ENCODE data around the gene HOXB5. TPM values are rescaled to one million over a fixed set of nuclear protein-coding genes. Genes with fewer than 3 reads are reported as not detected.

HOXB5 gene
- total RNA-seq, 1 donor from 2014 or later, result not detected

- H3K4me1 ChIP-seq (ENCODE audit: control insufficient read depth in 3 of 3, insufficient read depth in 3 of 3, low read length in 3 of 3), result peaks cover 4 to 44% (median 5%) of the 10 kb centered on the region in 3 donors
- peak overlapping the region; percentile 72 to 91 (median 75) for H3K4me3 ChIP-seq (ENCODE audit: low read length in 3 of 3)
- H3K9ac ChIP-seq (ENCODE audit: low read depth in 1 of 3, low read length in 3 of 3), result peak overlapping the region in 2 of 3 donors; percentile 53 to 87
- H3K27ac ChIP-seq (ENCODE audit: low read depth, low read length), result peak overlapping the region; percentile 43
- H3K36me3 ChIP-seq (ENCODE audit: control insufficient read depth in 3 of 3, insufficient read depth in 3 of 3, low read length in 3 of 3), result no peaks in the 10 kb centered on the region
- no peaks in the 10 kb centered on the region for H3K9me3 ChIP-seq (ENCODE audit: control insufficient read depth in 3 of 3, low read length in 3 of 3)
- H3K27me3 ChIP-seq (ENCODE audit: control insufficient read depth in 3 of 3, insufficient read depth in 3 of 3, low read length in 3 of 3), result peaks cover 0 to 70% (median 55%) of the 10 kb centered on the region in 3 donors
These were observed 49.1 kb downstream of the HOXB5 start for GRCh38 chr17:48544349-48545021.

GRCh38 chr17:48543854-48544348 is 49.7 kb downstream of the HOXB5 start:
- Histone ChIP-seq H3K9ac (ENCODE audit: low read depth in 1 of 3, low read length in 3 of 3) (peak overlapping the region in 2 of 3 donors; percentile 53 to 87), H3K9me3 (ENCODE audit: control insufficient read depth in 3 of 3, low read length in 3 of 3) (no peaks in the 10 kb centered on the region), H3K4me1 (ENCODE audit: control insufficient read depth in 3 of 3, insufficient read depth in 3 of 3, low read length in 3 of 3) (peaks cover 4 to 44% (median 5%) of the 10 kb centered on the region in 3 donors), H3K27ac (ENCODE audit: low read depth, low read length) (peak overlapping the region; percentile 43), H3K4me3 (ENCODE audit: low read length in 3 of 3) (peak overlapping the region; percentile 72 to 91 (median 75)), H3K27me3 (ENCODE audit: control insufficient read depth in 3 of 3, insufficient read depth in 3 of 3, low read length in 3 of 3) (peaks cover 0 to 71% (median 58%) of the 10 kb centered on the region in 3 donors), H3K36me3 (ENCODE audit: control insufficient read depth in 3 of 3, insufficient read depth in 3 of 3, low read length in 3 of 3) (no peaks in the 10 kb centered on the region)

- Histone ChIP-seq H3K27me3 (ENCODE audit: control insufficient read depth in 3 of 3, insufficient read depth in 3 of 3, low read length in 3 of 3) (peaks cover 0 to 67% (median 58%) of the 10 kb centered on the region in 3 donors), H3K9ac (ENCODE audit: low read depth in 1 of 3, low read length in 3 of 3) (peak overlapping the region; percentile 45 to 81 (median 76))
These were observed 50.3 kb downstream of the HOXB5 start for GRCh38 chr17:48543107-48543853.

DNA sequence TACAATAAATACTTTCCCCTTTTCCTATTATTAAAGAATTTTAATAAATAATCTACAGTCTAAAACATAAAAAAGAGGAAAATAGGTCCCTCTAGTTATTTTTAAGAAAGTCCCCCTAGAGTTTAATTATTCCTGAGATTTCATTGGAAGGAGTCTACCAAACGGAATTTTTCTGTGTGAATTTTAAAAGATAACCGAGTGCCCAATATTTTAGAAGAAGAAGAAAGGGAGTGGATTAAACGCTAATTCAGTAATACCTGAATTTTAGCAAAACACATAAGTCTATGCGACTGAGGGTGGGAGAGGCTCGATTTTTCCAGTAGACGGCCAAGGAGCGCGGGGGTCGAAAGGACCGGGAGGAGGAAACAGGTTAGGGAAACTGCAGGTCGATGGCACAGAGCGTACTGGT is 50.9 kb downstream of the HOXB5 start:
- H3K9ac ChIP-seq (ENCODE audit: low read depth in 1 of 3, low read length in 3 of 3), result peak overlapping the region; percentile 45 to 81 (median 76)
- H3K27me3 ChIP-seq (ENCODE audit: control insufficient read depth in 3 of 3, insufficient read depth in 3 of 3, low read length in 3 of 3), result peaks cover 0 to 63% (median 54%) of the 10 kb centered on the region in 3 donors

More at GRCh38 chr17:48543107-48543853, 50.3 kb downstream of the HOXB5 start:
- Histone ChIP-seq H3K27ac (ENCODE audit: low read depth, low read length) (peak overlapping the region; percentile 58), H3K36me3 (ENCODE audit: control insufficient read depth in 3 of 3, insufficient read depth in 3 of 3, low read length in 3 of 3) (no peaks in the 10 kb centered on the region), H3K4me1 (ENCODE audit: control insufficient read depth in 3 of 3, insufficient read depth in 3 of 3, low read length in 3 of 3) (peaks cover 4 to 42% (median 5%) of the 10 kb centered on the region in 3 donors), H3K9me3 (ENCODE audit: control insufficient read depth in 3 of 3, low read length in 3 of 3) (no peaks in the 10 kb centered on the region), H3K4me3 (ENCODE audit: low read length in 3 of 3) (peak overlapping the region; percentile 72 to 91 (median 75))

DNA sequence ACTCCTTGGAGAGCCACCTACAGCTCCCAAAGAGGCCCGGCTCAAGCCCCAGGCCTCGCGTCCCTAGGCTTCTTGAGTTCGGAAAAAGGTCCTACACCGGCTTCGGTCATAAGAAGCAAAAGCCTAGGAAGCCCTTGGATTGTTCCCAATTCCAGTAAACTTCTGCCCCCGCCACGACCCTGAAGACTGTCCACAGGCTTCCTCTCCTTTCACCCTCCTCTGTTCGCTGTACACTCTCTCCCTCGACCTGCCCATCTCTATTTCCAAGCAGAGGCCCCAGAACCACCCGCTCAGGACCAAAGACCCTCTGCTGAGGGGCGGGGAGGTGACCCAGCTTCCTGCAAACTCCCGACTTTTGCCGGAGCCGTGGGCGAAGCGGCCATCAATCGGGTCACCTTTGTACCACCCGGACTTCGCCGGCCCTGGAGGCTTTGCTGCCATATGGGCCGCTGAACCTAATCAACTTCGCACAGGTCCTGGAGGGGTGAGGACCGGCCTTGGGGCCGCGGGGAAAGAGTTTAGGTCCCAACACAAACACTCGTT is 51.4 kb downstream of the HOXB5 start:
- Histone ChIP-seq H3K36me3 (ENCODE audit: control insufficient read depth in 3 of 3, insufficient read depth in 3 of 3, low read length in 3 of 3) (no peaks in the 10 kb centered on the region), H3K27me3 (ENCODE audit: control insufficient read depth in 3 of 3, insufficient read depth in 3 of 3, low read length in 3 of 3) (peaks cover 0 to 61% (median 51%) of the 10 kb centered on the region in 3 donors), H3K9ac (ENCODE audit: low read depth in 1 of 3, low read length in 3 of 3) (peak overlapping the region; percentile 50 to 79 (median 53)), H3K9me3 (ENCODE audit: control insufficient read depth in 3 of 3, low read length in 3 of 3) (no peaks in the 10 kb centered on the region), H3K4me3 (ENCODE audit: low read length in 3 of 3) (peak overlapping the region; percentile 49 to 91 (median 54)), H3K27ac (ENCODE audit: low read depth, low read length) (peak overlapping the region; percentile 62), H3K4me1 (ENCODE audit: control insufficient read depth in 3 of 3, insufficient read depth in 3 of 3, low read length in 3 of 3) (peaks cover 4 to 37% (median 5%) of the 10 kb centered on the region in 3 donors)

More for the DNA sequence above, 50.9 kb downstream of the HOXB5 start:
- Histone ChIP-seq H3K36me3 (ENCODE audit: control insufficient read depth in 3 of 3, insufficient read depth in 3 of 3, low read length in 3 of 3) (no peaks in the 10 kb centered on the region), H3K4me3 (ENCODE audit: low read length in 3 of 3) (peak overlapping the region; percentile 35 to 91 (median 72)), H3K4me1 (ENCODE audit: control insufficient read depth in 3 of 3, insufficient read depth in 3 of 3, low read length in 3 of 3) (peaks cover 4 to 41% (median 5%) of the 10 kb centered on the region in 3 donors), H3K27ac (ENCODE audit: low read depth, low read length) (peak overlapping the region; percentile 58), H3K9me3 (ENCODE audit: control insufficient read depth in 3 of 3, low read length in 3 of 3) (no peaks in the 10 kb centered on the region)

DNA sequence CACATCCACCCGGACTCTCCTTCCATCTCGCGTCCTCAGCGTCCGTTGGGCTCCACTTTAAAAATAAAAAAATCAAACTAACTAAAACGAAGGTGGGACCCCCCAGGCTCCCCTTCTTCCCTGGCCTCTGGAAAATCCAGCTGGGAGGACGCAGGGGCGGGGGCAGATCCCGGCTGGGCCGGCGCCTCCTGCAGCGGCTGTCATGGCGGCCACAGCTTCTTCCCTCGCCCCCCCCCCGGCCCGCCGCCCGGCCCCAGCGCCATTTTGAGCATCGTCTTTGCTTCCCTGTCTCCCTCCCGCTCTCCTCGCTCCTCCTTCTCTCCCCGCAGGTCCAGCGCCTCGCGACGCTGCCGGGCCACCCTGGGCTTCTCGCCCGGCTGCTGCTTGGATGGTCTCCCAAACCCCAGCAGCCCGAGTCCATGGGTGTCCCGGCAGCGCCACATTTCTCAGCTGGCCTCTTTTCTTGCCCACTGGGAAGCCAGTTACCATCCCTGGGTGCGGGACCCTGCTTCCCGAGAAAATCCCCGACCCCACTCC is 51.9 kb downstream of the HOXB5 start:
- H3K9ac ChIP-seq (ENCODE audit: low read depth in 1 of 3, low read length in 3 of 3), result peak overlapping the region; percentile 50 to 79 (median 53)
- H3K36me3 ChIP-seq (ENCODE audit: control insufficient read depth in 3 of 3, insufficient read depth in 3 of 3, low read length in 3 of 3), result no peaks in the 10 kb centered on the region
- H3K27me3 ChIP-seq (ENCODE audit: control insufficient read depth in 3 of 3, insufficient read depth in 3 of 3, low read length in 3 of 3), result peaks cover 0 to 56% (median 47%) of the 10 kb centered on the region in 3 donors
- H3K4me3 ChIP-seq (ENCODE audit: low read length in 3 of 3), result peak overlapping the region; percentile 49 to 91 (median 54)
- H3K9me3 ChIP-seq (ENCODE audit: control insufficient read depth in 3 of 3, low read length in 3 of 3), result no peaks in the 10 kb centered on the region
- peak overlapping the region; percentile 62 for H3K27ac ChIP-seq (ENCODE audit: low read depth, low read length)
- H3K4me1 ChIP-seq (ENCODE audit: control insufficient read depth in 3 of 3, insufficient read depth in 3 of 3, low read length in 3 of 3), result peaks cover 4 to 32% (median 5%) of the 10 kb centered on the region in 3 donors

Small RNAs within 50 kb of the gene (small RNA-seq; reads per million reads assigned to genes)
- gene MIR196A1, result 0.86 reads per million, percentile 75 among the genes with 10 or more reads in this experiment

Other genes starting within 250 kb of the HOXB5 start
- gene SKAP1, start 163.6 kb downstream of the HOXB5 start, total RNA-seq, result 1.0 TPM
- not detected for gene HOXB1, start 62.8 kb downstream of the HOXB5 start, total RNA-seq
- gene HOXB2, start 48.7 kb downstream of the HOXB5 start, total RNA-seq, result 3.1 TPM
- gene HOXB4, start 15.4 kb downstream of the HOXB5 start, total RNA-seq, result 1.0 TPM
- gene HOXB3, start 3.5 kb downstream of the HOXB5 start, total RNA-seq, result 4.2 TPM
- not detected for gene HOXB6, start 11.2 kb upstream of the HOXB5 start, total RNA-seq
- 1.0 TPM for gene HOXB7, start 17.2 kb upstream of the HOXB5 start, total RNA-seq
- not detected for gene HOXB8, start 21.5 kb upstream of the HOXB5 start, total RNA-seq
- gene HOXB9, start 32.6 kb upstream of the HOXB5 start, total RNA-seq, result not detected
- gene PRAC1, start 128.7 kb upstream of the HOXB5 start, total RNA-seq, result not detected
- gene PRAC2, start 129.4 kb upstream of the HOXB5 start, total RNA-seq, result not detected
- gene HOXB13, start 135.0 kb upstream of the HOXB5 start, total RNA-seq, result not detected
- not detected for gene TTLL6, start 223.4 kb upstream of the HOXB5 start, total RNA-seq
- gene CALCOCO2, start 237.3 kb upstream of the HOXB5 start, total RNA-seq, result 29.2 TPM

Measured in skeletal muscle tissue (tissue), 5 donors.